ENCODE data around the gene FEN1.

FEN1 gene

GRCh38 chr11:61776561-61777075 is 16.1 kb upstream of the FEN1 start:
- DNase-seq, result no peak

DNA sequence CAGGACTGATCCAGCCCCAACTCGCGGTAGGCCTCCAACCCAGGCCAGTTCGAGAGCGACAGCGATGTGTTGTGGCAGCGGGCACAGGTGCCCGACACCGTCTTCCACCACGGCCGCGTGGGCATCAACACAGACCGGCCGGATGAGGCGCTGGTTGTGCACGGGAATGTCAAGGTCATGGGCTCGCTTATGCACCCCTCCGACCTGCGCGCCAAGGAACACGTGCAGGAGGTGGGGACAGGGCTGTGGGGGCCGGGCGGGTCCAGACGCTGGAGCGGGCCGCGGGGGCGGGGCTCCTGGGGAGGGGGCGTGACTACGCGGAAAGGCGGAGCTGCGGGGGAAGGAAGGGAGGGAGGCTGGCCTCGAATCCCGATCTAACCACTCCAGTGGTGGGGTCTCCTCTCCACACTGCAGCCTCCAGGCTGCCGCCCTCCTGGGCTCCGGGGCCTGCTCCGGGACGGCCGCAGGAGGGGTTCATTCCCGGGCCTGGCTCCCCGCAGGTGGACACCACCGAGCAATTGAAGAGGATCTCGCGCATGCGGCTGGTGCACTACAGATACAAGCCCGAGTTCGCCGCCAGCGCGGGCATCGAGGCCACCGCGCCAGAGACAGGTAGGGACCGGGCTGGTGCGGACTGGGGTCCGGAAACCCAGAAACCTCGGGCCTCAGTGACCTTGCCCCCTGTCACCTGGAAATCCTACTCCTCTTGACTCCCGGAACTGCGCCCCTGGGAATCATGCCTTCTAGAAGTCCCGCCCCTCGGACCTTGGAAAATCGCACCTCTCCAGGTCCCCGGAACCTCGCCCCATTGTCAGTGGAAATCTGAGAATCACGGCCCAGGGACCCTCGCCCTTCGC is 15.2 kb upstream of the FEN1 start:
- no peak for DNase-seq

GRCh38 chr11:61778357-61778886 is 14.3 kb upstream of the FEN1 start:
- no peak for DNase-seq

DNA sequence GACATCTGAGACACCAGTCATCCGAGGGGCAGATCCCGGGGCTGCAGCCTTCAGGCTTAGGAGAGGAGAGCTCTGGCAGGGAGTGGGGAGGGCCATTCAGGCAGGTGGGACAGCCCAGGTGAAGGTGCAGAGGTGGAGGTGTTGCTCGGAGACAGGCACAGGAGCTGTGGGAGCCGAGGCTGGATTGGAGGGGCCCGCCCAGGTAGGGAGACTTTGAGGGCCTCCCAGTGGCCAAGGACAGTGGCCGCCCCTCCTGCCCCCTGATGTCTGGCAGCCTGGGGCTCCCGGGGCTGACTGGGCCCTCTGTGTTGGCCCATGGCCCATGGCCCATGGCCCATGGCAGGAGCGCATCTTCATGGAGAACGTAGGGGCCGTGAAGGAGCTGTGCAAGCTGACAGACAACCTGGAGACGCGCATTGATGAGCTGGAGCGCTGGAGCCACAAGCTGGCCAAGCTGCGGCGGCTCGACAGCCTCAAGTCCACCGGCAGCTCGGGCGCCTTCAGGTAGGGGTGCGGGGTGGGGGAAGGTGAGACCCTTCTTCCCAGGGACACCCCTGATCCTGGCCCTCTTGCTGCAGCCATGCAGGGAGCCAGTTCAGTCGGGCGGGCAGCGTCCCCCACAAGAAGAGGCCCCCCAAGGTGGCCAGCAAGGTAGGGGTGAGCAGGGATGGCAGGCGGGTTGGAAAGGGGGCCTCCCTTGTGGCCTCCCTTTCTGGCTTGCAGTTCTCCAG is 13.6 kb upstream of the FEN1 start:
- DNase-seq, result no peak

- DNase-seq, result no peak
These were observed 12.8 kb upstream of the FEN1 start for GRCh38 chr11:61779666-61780525.

DNA sequence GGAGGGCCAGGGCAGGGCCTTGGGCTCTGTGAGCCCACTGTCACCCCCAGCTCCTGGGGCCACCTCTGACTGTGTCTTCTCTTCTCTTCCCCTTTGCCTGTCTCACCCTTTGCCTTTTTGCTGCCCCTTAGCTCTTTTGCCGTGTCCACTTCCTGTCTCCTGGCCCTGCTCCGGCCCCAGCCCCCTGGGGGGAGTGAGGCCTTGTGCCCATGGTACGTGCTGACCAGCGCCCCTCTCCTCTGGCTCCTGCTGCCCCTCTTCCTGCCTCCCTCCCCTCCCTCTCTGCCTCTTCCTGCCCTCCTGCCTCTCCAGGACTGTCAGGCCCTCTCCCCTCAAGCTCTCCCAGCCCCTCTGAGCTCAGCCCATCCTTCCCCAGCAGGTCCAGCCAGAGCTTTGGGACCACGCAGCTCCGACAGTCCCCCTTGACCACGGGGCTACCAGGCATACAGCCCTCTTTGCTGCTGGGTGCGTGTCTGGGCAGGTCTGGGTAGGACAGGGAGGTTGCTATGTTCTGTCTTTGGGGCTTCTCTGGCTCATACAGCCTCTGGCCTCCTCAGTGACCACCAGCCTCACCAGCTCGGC is 12.0 kb upstream of the FEN1 start:
- DNase-seq, result no peak

GRCh38 chr11:61781585-61781984 is 11.1 kb upstream of the FEN1 start:
- DNase-seq, result no peak

- no peak for DNase-seq
These were observed 10.4 kb upstream of the FEN1 start for GRCh38 chr11:61782299-61782698.

DNA sequence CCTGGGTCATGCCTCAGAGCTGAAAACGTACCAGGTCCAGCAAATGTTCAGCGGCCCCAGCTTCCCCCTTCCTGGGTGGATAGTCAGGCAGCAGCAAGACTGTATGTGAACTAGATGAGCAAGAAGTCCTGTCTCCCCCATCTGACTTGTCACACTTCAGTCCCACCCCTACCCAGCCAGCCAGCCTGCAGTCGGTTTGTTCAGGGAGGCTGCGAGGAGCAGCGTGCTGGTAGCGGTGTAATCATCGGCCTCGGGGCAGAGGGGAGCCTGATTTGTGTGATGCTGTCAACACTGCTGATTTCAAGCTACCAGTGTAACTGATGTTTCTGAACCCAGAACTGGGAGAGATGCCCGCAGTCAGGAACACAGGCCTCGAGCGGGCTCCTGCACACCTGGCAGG is 9.9 kb upstream of the FEN1 start:
- no peak for DNase-seq

- DNase-seq, result no peak
These were observed 8.8 kb upstream of the FEN1 start for GRCh38 chr11:61783717-61784505.

DNA sequence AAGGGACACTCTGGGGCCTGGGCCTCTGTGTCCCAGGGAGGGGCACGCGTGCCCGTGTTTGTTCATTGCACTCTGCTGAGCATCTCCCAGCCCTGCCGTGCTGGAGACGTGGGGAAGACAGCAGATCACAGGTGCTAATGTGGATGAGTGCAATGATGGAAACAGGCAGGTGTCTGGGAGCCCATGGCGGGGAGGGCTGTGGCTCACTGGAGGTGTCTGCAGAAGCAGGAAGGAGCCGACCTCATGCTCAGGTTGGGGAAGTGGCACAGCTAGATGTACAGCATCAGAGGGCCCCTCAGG is 8.3 kb upstream of the FEN1 start:
- DNase-seq, result no peak

GRCh38 chr11:61785837-61786402 is 6.8 kb upstream of the FEN1 start:
- DNase-seq, result no peak

- no peak for DNase-seq
These were observed 4.7 kb upstream of the FEN1 start for GRCh38 chr11:61787928-61788491.

DNA sequence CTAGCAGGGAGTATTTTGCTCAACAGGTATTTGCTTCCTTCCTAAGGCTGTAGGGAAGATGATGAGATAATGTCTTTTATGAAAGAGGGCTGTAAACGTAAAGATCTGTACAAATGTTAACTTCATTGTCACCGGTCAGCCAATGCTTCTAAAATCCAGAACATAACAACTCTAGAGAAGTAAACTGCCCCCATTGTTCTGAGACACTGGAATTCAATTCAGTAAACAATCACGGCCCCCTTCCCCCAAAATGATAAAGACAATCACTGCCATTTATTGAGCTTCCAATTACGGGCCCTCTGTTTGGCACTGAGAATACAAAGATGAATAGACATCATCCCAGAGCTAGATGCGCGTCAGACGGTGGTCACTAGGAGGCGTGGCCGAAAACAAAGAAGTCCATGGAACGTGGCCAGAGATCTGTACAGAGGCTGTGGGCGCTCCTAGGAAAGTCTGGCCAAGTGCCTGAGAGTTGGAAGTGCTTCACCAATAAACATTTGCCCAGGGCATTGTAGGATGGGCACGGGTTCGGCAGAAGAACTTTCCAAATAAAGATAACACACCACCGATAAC is 888 bp upstream of the FEN1 start:
- DNase-seq, result peak; percentile 59

DNA sequence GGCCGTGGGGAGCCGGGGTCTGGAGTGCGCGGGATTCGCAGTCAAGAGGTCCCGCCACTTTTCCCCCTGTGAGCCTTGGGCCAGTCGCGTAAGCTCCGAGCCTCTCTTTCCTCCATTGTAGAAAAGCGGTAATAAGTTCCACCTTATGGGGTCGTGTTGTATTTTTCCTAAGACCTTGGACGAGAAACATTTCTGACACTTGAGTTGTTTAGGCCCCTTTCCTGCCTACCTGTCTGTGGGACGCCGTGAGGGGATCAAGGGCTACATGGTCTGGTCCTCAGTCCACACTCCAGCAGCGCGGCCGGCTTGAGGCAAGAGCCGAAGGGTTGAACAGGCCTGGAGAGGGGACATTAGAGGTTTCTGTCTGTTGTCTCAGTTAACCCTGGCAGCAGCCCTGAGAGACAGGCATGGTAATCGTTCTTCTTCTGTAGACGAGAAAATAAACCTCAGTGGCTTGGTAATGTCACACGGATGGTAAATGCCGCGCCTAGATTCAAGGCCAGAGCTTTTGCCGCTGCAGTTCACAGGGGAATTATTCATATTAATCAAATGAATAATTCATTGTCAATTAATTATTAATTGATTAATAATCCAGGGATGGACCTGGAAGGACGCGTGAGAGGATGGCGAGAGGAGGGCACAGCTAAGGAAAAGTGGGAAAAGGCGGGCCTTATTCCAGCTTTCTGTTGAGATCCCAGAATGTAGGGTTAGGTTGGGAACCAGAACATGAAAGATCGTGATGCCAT is 545 bp downstream of the FEN1 start:
- DNase-seq, result no peak

DNA sequence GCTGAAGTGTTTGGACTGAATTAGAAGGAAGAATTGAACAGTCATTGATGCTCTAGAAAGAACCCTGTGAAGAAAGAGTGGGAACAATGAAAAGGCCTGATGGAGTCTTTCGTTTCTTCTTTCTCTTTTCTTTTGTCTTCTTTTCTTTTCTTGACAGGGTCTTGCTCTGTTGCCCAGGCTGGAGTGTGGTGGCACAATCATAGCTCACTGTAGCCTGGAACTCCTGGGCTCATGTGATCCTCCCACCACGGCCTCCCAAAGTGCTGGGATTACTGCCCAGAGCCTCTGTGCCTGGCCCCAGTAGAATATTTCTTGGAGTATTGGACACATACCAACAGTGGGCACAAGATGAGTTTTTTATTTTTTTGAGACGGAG is 1.1 kb downstream of the FEN1 start:
- DNase-seq, result no peak

DNA sequence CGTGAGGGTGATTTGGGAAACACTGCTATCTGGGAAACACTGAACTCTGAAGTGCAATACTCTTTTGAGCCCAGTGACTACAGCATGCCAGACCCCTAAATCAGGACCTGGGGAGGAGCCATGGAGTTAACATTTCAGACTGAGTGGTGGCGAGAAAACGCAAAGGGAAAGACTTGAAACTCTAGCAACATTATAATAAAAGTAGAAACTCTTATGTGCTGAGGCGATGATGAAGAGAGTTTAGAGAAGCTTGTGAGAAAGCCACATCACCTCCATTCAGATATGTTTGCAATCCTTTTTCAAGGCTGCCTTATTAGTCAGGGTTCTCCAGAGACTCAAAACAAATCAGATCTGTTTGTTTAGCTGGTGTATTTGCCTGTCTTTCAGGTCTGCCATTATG is 1.9 kb downstream of the FEN1 start:
- no peak for DNase-seq

DNA sequence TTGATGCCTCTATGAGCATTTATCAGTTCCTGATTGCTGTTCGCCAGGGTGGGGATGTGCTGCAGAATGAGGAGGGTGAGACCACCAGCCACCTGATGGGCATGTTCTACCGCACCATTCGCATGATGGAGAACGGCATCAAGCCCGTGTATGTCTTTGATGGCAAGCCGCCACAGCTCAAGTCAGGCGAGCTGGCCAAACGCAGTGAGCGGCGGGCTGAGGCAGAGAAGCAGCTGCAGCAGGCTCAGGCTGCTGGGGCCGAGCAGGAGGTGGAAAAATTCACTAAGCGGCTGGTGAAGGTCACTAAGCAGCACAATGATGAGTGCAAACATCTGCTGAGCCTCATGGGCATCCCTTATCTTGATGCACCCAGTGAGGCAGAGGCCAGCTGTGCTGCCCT is 2.7 kb downstream of the FEN1 start:
- no peak for DNase-seq

DNA sequence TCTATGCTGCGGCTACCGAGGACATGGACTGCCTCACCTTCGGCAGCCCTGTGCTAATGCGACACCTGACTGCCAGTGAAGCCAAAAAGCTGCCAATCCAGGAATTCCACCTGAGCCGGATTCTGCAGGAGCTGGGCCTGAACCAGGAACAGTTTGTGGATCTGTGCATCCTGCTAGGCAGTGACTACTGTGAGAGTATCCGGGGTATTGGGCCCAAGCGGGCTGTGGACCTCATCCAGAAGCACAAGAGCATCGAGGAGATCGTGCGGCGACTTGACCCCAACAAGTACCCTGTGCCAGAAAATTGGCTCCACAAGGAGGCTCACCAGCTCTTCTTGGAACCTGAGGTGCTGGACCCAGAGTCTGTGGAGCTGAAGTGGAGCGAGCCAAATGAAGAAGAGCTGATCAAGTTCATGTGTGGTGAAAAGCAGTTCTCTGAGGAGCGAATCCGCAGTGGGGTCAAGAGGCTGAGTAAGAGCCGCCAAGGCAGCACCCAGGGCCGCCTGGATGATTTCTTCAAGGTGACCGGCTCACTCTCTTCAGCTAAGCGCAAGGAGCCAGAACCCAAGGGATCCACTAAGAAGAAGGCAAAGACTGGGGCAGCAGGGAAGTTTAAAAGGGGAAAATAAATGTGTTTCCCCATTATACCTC is 3.3 kb downstream of the FEN1 start:
- DNase-seq, result no peak

Data from NCI-H774 (cell line).